ENCODE results near the gene LRP1B.

The LRP1B gene

GRCh38 chr2:141599721-141600120, 531.1 kb downstream of the LRP1B start:
- Histone ChIP-seq H3K27ac (ENCODE audit: low read length) (no peak overlapping the region), H3K4me3 (ENCODE audit: low read length in 2 of 2) (no peak overlapping the region), H3K9me3 (ENCODE audit: control insufficient read depth in 2 of 2, low read length in 2 of 2) (no peaks in the 10 kb centered on the region), H3K27me3 (ENCODE audit: control insufficient read depth in 1 of 2, insufficient read depth in 2 of 2, low read length in 2 of 2) (no peaks in the 10 kb centered on the region), H3K36me3 (ENCODE audit: control insufficient read depth in 2 of 2, insufficient read depth in 2 of 2, low read length in 2 of 2) (no peaks in the 10 kb centered on the region), H3K4me1 (ENCODE audit: control insufficient read depth, insufficient read depth, low read length) (no peaks in the 10 kb centered on the region), H3K9ac (ENCODE audit: low read length in 2 of 2) (no peak overlapping the region)

- Histone ChIP-seq H3K27me3 (ENCODE audit: control insufficient read depth in 1 of 2, insufficient read depth in 2 of 2, low read length in 2 of 2) (no peaks in the 10 kb centered on the region), H3K36me3 (ENCODE audit: control insufficient read depth in 2 of 2, insufficient read depth in 2 of 2, low read length in 2 of 2) (no peaks in the 10 kb centered on the region), H3K9me3 (ENCODE audit: control insufficient read depth in 2 of 2, low read length in 2 of 2) (no peaks in the 10 kb centered on the region), H3K4me3 (ENCODE audit: low read length in 2 of 2) (no peak overlapping the region), H3K4me1 (ENCODE audit: control insufficient read depth, insufficient read depth, low read length) (no peaks in the 10 kb centered on the region), H3K9ac (ENCODE audit: low read length in 2 of 2) (no peak overlapping the region), H3K27ac (ENCODE audit: low read length) (no peak overlapping the region)
These were observed 531.8 kb downstream of the LRP1B start for GRCh38 chr2:141598982-141599381.

GRCh38 chr2:141595316-141595920, 535.4 kb downstream of the LRP1B start:
- H3K9ac ChIP-seq (ENCODE audit: low read length in 2 of 2) = no peak overlapping the region
- H3K27ac ChIP-seq (ENCODE audit: low read length) = no peak overlapping the region
- peaks cover 0 to 6% of the 10 kb centered on the region in 2 donors for H3K9me3 ChIP-seq (ENCODE audit: control insufficient read depth in 2 of 2, low read length in 2 of 2)
- no peaks in the 10 kb centered on the region for H3K27me3 ChIP-seq (ENCODE audit: control insufficient read depth in 1 of 2, insufficient read depth in 2 of 2, low read length in 2 of 2)
- no peaks in the 10 kb centered on the region for H3K36me3 ChIP-seq (ENCODE audit: control insufficient read depth in 2 of 2, insufficient read depth in 2 of 2, low read length in 2 of 2)
- no peaks in the 10 kb centered on the region for H3K4me1 ChIP-seq (ENCODE audit: control insufficient read depth, insufficient read depth, low read length)
- no peak overlapping the region for H3K4me3 ChIP-seq (ENCODE audit: low read length in 2 of 2)

- Histone ChIP-seq H3K9ac (ENCODE audit: low read length in 2 of 2) (no peak overlapping the region), H3K27ac (ENCODE audit: low read length) (no peak overlapping the region), H3K9me3 (ENCODE audit: control insufficient read depth in 2 of 2, low read length in 2 of 2) (peaks cover 0 to 6% of the 10 kb centered on the region in 2 donors), H3K4me3 (ENCODE audit: low read length in 2 of 2) (no peak overlapping the region), H3K36me3 (ENCODE audit: control insufficient read depth in 2 of 2, insufficient read depth in 2 of 2, low read length in 2 of 2) (no peaks in the 10 kb centered on the region), H3K4me1 (ENCODE audit: control insufficient read depth, insufficient read depth, low read length) (no peaks in the 10 kb centered on the region), H3K27me3 (ENCODE audit: control insufficient read depth in 1 of 2, insufficient read depth in 2 of 2, low read length in 2 of 2) (no peaks in the 10 kb centered on the region)
These were observed 539.0 kb downstream of the LRP1B start for GRCh38 chr2:141591787-141592186.

DNA sequence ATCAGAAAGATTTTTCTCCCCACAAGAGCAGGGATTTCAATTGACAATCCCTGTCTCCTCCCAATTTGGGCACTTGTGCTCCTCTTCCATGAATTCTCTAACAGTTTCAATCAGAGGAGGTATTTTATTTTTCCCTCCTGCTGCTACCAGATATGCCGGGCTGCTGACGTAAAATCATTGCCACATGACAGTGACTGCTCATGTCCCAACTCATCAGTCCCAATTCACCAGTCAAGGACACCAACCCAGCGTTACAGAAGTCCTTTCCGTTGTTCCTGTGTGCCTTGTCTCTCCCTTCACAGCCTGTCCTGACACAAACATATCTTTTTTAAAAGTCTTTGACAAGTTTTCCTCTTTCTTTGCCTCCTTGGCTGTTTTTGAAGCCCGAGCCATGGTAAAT, 540.2 kb downstream of the LRP1B start:
- Histone ChIP-seq H3K9ac (ENCODE audit: low read length in 2 of 2) (no peak overlapping the region), H3K27ac (ENCODE audit: low read length) (no peak overlapping the region), H3K36me3 (ENCODE audit: control insufficient read depth in 2 of 2, insufficient read depth in 2 of 2, low read length in 2 of 2) (no peaks in the 10 kb centered on the region), H3K4me1 (ENCODE audit: control insufficient read depth, insufficient read depth, low read length) (no peaks in the 10 kb centered on the region), H3K27me3 (ENCODE audit: control insufficient read depth in 1 of 2, insufficient read depth in 2 of 2, low read length in 2 of 2) (no peaks in the 10 kb centered on the region), H3K9me3 (ENCODE audit: control insufficient read depth in 2 of 2, low read length in 2 of 2) (peaks cover 0 to 6% of the 10 kb centered on the region in 2 donors), H3K4me3 (ENCODE audit: low read length in 2 of 2) (no peak overlapping the region)

GRCh38 chr2:141589314-141589713, 541.5 kb downstream of the LRP1B start:
- H3K4me1 ChIP-seq (ENCODE audit: control insufficient read depth, insufficient read depth, low read length) = no peaks in the 10 kb centered on the region
- no peak overlapping the region for H3K27ac ChIP-seq (ENCODE audit: low read length)
- peaks cover 0 to 6% of the 10 kb centered on the region in 2 donors for H3K9me3 ChIP-seq (ENCODE audit: control insufficient read depth in 2 of 2, low read length in 2 of 2)
- H3K36me3 ChIP-seq (ENCODE audit: control insufficient read depth in 2 of 2, insufficient read depth in 2 of 2, low read length in 2 of 2) = no peaks in the 10 kb centered on the region
- H3K4me3 ChIP-seq (ENCODE audit: low read length in 2 of 2) = no peak overlapping the region
- H3K9ac ChIP-seq (ENCODE audit: low read length in 2 of 2) = no peak overlapping the region
- H3K27me3 ChIP-seq (ENCODE audit: control insufficient read depth in 1 of 2, insufficient read depth in 2 of 2, low read length in 2 of 2) = no peaks in the 10 kb centered on the region

DNA sequence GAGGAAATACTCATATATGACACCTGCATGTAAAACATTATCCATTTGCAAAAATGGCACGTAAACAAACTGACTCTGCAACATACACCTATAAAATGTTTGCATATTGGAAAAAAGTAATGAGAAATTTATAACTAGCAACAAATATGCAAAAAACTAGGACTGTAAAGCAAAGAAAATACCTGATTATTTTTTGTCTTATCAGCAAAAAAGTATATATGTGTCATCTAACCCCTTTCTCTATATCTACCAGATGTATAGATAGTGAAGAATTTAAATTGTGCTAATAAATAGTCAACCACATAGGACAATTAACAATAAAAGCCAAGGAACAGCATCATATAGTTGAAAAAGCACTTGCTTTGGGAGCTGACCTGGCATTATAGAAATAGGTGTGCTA, 543.8 kb downstream of the LRP1B start:
- Histone ChIP-seq H3K36me3 (ENCODE audit: control insufficient read depth in 2 of 2, insufficient read depth in 2 of 2, low read length in 2 of 2) (no peaks in the 10 kb centered on the region), H3K4me1 (ENCODE audit: control insufficient read depth, insufficient read depth, low read length) (no peaks in the 10 kb centered on the region), H3K27me3 (ENCODE audit: control insufficient read depth in 1 of 2, insufficient read depth in 2 of 2, low read length in 2 of 2) (no peaks in the 10 kb centered on the region), H3K4me3 (ENCODE audit: low read length in 2 of 2) (no peak overlapping the region), H3K27ac (ENCODE audit: low read length) (no peak overlapping the region), H3K9me3 (ENCODE audit: control insufficient read depth in 2 of 2, low read length in 2 of 2) (peaks cover 0 to 2% of the 10 kb centered on the region in 2 donors), H3K9ac (ENCODE audit: low read length in 2 of 2) (no peak overlapping the region)

DNA sequence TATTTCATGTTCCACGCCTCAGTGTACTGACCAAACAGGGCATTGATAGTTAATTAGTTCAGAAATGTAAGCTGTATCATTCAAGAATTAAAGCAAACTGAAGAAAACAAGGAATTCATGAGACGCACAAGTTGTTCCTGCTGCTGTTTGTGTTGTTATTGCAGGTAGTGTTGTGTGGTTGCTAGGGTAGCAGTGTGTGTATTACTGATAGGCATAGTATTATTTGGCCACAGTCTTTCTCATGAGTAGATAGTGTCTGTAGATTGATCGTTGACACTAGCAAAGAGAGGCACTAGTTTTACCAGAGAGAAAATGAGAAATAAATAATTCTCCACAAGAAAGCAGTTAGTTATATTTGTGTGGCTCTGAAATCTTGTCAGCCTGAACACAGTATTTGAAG, 548.6 kb downstream of the LRP1B start:
- Histone ChIP-seq H3K9ac (ENCODE audit: low read length in 2 of 2) (no peak overlapping the region), H3K27ac (ENCODE audit: low read length) (no peak overlapping the region)

DNA sequence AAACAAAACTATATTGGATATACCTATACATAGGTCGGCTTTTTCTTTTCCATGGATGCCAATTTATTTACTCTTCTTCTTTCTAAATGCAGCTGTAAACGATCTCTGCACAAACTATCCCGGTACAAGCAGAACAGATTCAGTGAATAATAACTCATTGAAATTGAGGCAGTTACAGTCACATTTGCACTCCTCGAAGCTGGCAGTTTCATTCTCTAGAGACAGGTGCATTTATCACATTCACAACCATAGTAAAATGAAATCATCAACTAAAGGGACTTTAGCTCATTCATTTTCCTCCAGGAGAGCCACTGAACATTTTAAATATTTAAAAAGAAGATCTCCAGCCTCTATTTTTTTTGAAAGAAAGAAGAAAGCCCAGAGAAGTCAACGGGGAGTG, 551.7 kb downstream of the LRP1B start:
- Histone ChIP-seq H3K4me1 (ENCODE audit: control insufficient read depth, insufficient read depth, low read length) (no peaks in the 10 kb centered on the region), H3K27ac (ENCODE audit: low read length) (no peak overlapping the region), H3K4me3 (ENCODE audit: low read length in 2 of 2) (no peak overlapping the region), H3K27me3 (ENCODE audit: control insufficient read depth in 1 of 2, insufficient read depth in 2 of 2, low read length in 2 of 2) (no peaks in the 10 kb centered on the region), H3K36me3 (ENCODE audit: control insufficient read depth in 2 of 2, insufficient read depth in 2 of 2, low read length in 2 of 2) (no peaks in the 10 kb centered on the region), H3K9me3 (ENCODE audit: control insufficient read depth in 2 of 2, low read length in 2 of 2) (no peaks in the 10 kb centered on the region), H3K9ac (ENCODE audit: low read length in 2 of 2) (no peak overlapping the region)

More for the DNA sequence above, 548.6 kb downstream of the LRP1B start:
- Histone ChIP-seq H3K9me3 (ENCODE audit: control insufficient read depth in 2 of 2, low read length in 2 of 2) (no peaks in the 10 kb centered on the region), H3K4me3 (ENCODE audit: low read length in 2 of 2) (no peak overlapping the region), H3K36me3 (ENCODE audit: control insufficient read depth in 2 of 2, insufficient read depth in 2 of 2, low read length in 2 of 2) (no peaks in the 10 kb centered on the region), H3K4me1 (ENCODE audit: control insufficient read depth, insufficient read depth, low read length) (no peaks in the 10 kb centered on the region), H3K27me3 (ENCODE audit: control insufficient read depth in 1 of 2, insufficient read depth in 2 of 2, low read length in 2 of 2) (no peaks in the 10 kb centered on the region)

- H3K4me3 ChIP-seq (ENCODE audit: low read length in 2 of 2) = no peak overlapping the region
- H3K36me3 ChIP-seq (ENCODE audit: control insufficient read depth in 2 of 2, insufficient read depth in 2 of 2, low read length in 2 of 2) = no peaks in the 10 kb centered on the region
- no peaks in the 10 kb centered on the region for H3K9me3 ChIP-seq (ENCODE audit: control insufficient read depth in 2 of 2, low read length in 2 of 2)
- no peaks in the 10 kb centered on the region for H3K4me1 ChIP-seq (ENCODE audit: control insufficient read depth, insufficient read depth, low read length)
- no peaks in the 10 kb centered on the region for H3K27me3 ChIP-seq (ENCODE audit: control insufficient read depth in 1 of 2, insufficient read depth in 2 of 2, low read length in 2 of 2)
- no peak overlapping the region for H3K9ac ChIP-seq (ENCODE audit: low read length in 2 of 2)
- no peak overlapping the region for H3K27ac ChIP-seq (ENCODE audit: low read length)
These were observed 560.2 kb downstream of the LRP1B start for GRCh38 chr2:141570474-141571131.

GRCh38 chr2:141569941-141570340, 560.9 kb downstream of the LRP1B start:
- no peaks in the 10 kb centered on the region for H3K4me1 ChIP-seq (ENCODE audit: control insufficient read depth, insufficient read depth, low read length)
- H3K9me3 ChIP-seq (ENCODE audit: control insufficient read depth in 2 of 2, low read length in 2 of 2) = no peaks in the 10 kb centered on the region
- H3K9ac ChIP-seq (ENCODE audit: low read length in 2 of 2) = no peak overlapping the region
- H3K27me3 ChIP-seq (ENCODE audit: control insufficient read depth in 1 of 2, insufficient read depth in 2 of 2, low read length in 2 of 2) = no peaks in the 10 kb centered on the region
- H3K4me3 ChIP-seq (ENCODE audit: low read length in 2 of 2) = no peak overlapping the region
- no peaks in the 10 kb centered on the region for H3K36me3 ChIP-seq (ENCODE audit: control insufficient read depth in 2 of 2, insufficient read depth in 2 of 2, low read length in 2 of 2)
- no peak overlapping the region for H3K27ac ChIP-seq (ENCODE audit: low read length)

All from stomach smooth muscle (tissue), 2 donors.